Breast epithelium (tissue), 3 donors: ENCODE data around the gene A2ML1.

Source experiments
- POLR2A ChIP-seq: fragments of 450-650 bp; IDR thresholded peaks from one replicate; pipeline ENCODE4 v1.6.1; 2016; ENCODE audit warnings: antibody characterized with exemption, mild to moderate bottlenecking, moderate library complexity
- POLR2AphosphoS5 ChIP-seq, 3 donors: sonication (generic); formaldehyde crosslinking; IDR thresholded peaks; one replicate each; pipeline ENCODE4 v1.6.1; 2017; ENCODE audit warnings: antibody characterized with exemption in 3 of 3
- TF ChIP-seq, protein P1 (sequence below), 3 donors: fragments of 450-650 bp; IDR thresholded peaks; one replicate each; pipeline ENCODE4 v1.5.1; 2016 to 2017; ENCODE audit warnings: antibody characterized with exemption in 3 of 3, mild to moderate bottlenecking in 3 of 3, moderate library complexity in 3 of 3

DNA sequence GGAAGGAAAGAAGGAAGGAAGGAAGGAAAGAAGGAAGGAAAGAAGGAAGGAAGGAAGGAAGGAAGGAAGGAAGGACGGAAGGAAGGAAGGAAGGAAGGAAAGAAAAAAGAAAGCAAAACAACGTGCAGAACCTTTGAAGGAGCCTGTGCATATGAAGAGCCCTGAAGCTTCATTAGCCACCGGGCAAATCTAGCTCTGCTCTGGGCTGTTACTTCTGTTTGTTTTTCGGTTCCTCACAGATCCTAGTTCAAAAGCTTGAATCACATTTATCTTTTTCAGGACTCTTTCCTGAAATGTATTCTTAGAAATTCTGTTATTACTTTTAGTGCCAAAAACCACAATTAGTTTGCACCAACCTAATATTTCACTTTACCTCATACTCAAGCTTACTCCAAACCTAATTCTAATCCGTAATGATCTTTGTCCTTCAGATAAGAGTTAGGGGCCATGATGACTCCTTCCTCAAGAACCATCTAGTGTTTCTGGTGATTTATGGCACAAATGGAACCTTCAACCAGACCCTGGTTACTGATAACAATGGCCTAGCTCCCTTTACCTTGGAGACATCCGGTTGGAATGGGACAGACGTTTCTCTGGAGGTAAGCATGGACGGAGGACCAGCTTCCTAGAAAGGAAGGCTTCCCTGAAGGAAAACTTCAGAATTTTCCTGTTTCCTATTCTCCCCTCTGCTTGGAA, 18.7 kb downstream of the A2ML1 start:
- no peak for TF ChIP-seq POLR2AphosphoS5 (IDR thresholded peaks at IDR 0.05)
- TF ChIP-seq POLR2A = no peak
- TF ChIP-seq, protein P1, sequence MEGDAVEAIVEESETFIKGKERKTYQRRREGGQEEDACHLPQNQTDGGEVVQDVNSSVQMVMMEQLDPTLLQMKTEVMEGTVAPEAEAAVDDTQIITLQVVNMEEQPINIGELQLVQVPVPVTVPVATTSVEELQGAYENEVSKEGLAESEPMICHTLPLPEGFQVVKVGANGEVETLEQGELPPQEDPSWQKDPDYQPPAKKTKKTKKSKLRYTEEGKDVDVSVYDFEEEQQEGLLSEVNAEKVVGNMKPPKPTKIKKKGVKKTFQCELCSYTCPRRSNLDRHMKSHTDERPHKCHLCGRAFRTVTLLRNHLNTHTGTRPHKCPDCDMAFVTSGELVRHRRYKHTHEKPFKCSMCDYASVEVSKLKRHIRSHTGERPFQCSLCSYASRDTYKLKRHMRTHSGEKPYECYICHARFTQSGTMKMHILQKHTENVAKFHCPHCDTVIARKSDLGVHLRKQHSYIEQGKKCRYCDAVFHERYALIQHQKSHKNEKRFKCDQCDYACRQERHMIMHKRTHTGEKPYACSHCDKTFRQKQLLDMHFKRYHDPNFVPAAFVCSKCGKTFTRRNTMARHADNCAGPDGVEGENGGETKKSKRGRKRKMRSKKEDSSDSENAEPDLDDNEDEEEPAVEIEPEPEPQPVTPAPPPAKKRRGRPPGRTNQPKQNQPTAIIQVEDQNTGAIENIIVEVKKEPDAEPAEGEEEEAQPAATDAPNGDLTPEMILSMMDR (IDR thresholded peaks at IDR 0.05) = no peak
